Skeletal muscle satellite cell (primary cell): ENCODE measurements around the gene FARS2.
"Not testable (repeated sequence)": the region's sequence is repeated elsewhere in the genome, so short reads cannot be mapped to it uniquely, and the experiment has no call there.

Source experiments
- H3K27me3 ChIP-seq: 2 replicates; pipeline ENCODE4 v1.7.0; 2013; ENCODE audit warnings: low read length; ENCODE audit not compliant: control insufficient read depth, insufficient read depth
- H3K36me3 ChIP-seq: 2 replicates; pipeline ENCODE4 v1.7.0; 2013; ENCODE audit warnings: mild to moderate bottlenecking, control low read depth, low read length; ENCODE audit not compliant: insufficient read depth
- H3K4me1 ChIP-seq: 2 replicates; pipeline ENCODE4 v1.7.0; 2013; ENCODE audit warnings: low read length; ENCODE audit not compliant: control insufficient read depth, insufficient read depth
- H3K4me2 ChIP-seq: 2 replicates; pipeline ENCODE4 v1.7.0; 2013; ENCODE audit warnings: mild to moderate bottlenecking, low read length
- H3K4me3 ChIP-seq: 2 replicates; pipeline ENCODE4 v1.7.0; 2013; ENCODE audit warnings: low read length
- H3K9ac ChIP-seq: 2 replicates; pipeline ENCODE4 v1.7.0; 2013; ENCODE audit warnings: mild to moderate bottlenecking, low read depth, low read length, moderate library complexity
- H3K9me3 ChIP-seq: replicated peaks from 2 replicates; pipeline ENCODE4 v1.7.0; 2013; ENCODE audit warnings: mild to moderate bottlenecking, control low read depth, low read length

The FARS2 gene

DNA sequence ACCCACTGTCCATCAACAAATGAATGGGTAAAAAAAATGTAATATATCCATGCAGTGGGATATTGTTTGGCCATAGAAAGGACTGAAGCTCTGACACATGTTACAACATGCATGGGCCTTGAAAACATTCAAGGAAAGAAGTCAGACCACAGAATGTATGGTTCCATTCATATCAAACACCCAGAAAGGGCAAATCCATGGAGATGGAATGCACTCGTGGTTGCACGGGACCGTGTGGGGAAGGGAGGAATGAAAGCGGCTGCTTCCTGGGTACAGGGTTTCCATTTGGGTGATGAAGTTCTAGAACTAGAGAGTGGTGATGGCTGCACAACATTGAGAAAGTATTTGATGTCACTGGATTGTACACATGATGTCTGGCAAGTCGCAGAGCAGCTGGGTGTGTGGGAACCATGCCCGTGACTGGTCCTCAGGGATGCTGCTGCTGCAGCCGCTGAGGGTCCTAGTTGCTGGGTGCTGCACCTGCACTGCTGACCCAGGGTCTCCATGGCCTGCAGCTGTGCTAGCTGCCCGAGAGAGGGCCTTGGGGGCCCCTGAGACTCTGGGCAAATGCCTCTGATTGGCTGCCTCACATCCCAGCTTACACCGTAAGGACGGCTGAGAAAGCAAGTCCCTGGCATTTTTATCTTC lies 525.1 kb downstream of the FARS2 start:
- Histone ChIP-seq H3K9me3 (no peaks in the 10 kb centered on the region), H3K4me3 (no peak overlapping the region), H3K36me3 (no peaks in the 10 kb centered on the region), H3K27me3 (no peaks in the 10 kb centered on the region), H3K9ac (no peak overlapping the region), H3K4me2 (no peak overlapping the region), H3K4me1 (peaks cover 6% of the 10 kb centered on the region)

GRCh38 chr6:5786969-5787720 lies 525.8 kb downstream of the FARS2 start:
- Histone ChIP-seq H3K4me1 (peaks cover 6% of the 10 kb centered on the region), H3K4me2 (no peak overlapping the region), H3K9me3 (no peaks in the 10 kb centered on the region), H3K36me3 (no peaks in the 10 kb centered on the region), H3K27me3 (no peaks in the 10 kb centered on the region), H3K9ac (no peak overlapping the region), H3K4me3 (no peak overlapping the region)

GRCh38 chr6:5789426-5789825 lies 528.1 kb downstream of the FARS2 start:
- not testable (repeated sequence) for H3K4me2 ChIP-seq, H3K27me3 ChIP-seq, H3K9ac ChIP-seq, H3K36me3 ChIP-seq, H3K4me3 ChIP-seq, H3K4me1 ChIP-seq, H3K9me3 ChIP-seq

- H3K36me3 ChIP-seq, H3K4me2 ChIP-seq, H3K9ac ChIP-seq, H3K4me3 ChIP-seq, H3K27me3 ChIP-seq, H3K9me3 ChIP-seq, H3K4me1 ChIP-seq: not testable (repeated sequence)
Measured at GRCh38 chr6:5796555-5796954, 535.2 kb downstream of the FARS2 start.

- not testable (repeated sequence) for H3K9ac ChIP-seq
Measured at GRCh38 chr6:5806406-5806805, 545.1 kb downstream of the FARS2 start.

GRCh38 chr6:5809450-5809849 lies 548.1 kb downstream of the FARS2 start:
- Histone ChIP-seq H3K9me3 (no peaks in the 10 kb centered on the region), H3K4me1 (no peaks in the 10 kb centered on the region), H3K4me3 (no peak overlapping the region), H3K36me3 (no peaks in the 10 kb centered on the region), H3K9ac (no peak overlapping the region), H3K4me2 (no peak overlapping the region), H3K27me3 (no peaks in the 10 kb centered on the region)

More at GRCh38 chr6:5806406-5806805, 545.1 kb downstream of the FARS2 start:
- H3K27me3 ChIP-seq, H3K4me3 ChIP-seq, H3K36me3 ChIP-seq, H3K4me1 ChIP-seq, H3K4me2 ChIP-seq, H3K9me3 ChIP-seq: not testable (repeated sequence)

- Histone ChIP-seq H3K27me3 (no peaks in the 10 kb centered on the region), H3K4me3 (no peak overlapping the region), H3K4me2 (no peak overlapping the region), H3K4me1 (no peaks in the 10 kb centered on the region), H3K36me3 (no peaks in the 10 kb centered on the region), H3K9ac (no peak overlapping the region), H3K9me3 (no peaks in the 10 kb centered on the region)
Measured at GRCh38 chr6:5811997-5812396, 550.7 kb downstream of the FARS2 start.

GRCh38 chr6:5813625-5814027 lies 552.3 kb downstream of the FARS2 start:
- H3K9me3 ChIP-seq, result no peaks in the 10 kb centered on the region
- no peaks in the 10 kb centered on the region for H3K27me3 ChIP-seq
- H3K4me3 ChIP-seq, result no peak overlapping the region
- H3K36me3 ChIP-seq, result no peaks in the 10 kb centered on the region
- no peak overlapping the region for H3K4me2 ChIP-seq
- H3K9ac ChIP-seq, result no peak overlapping the region
- H3K4me1 ChIP-seq, result no peaks in the 10 kb centered on the region

DNA sequence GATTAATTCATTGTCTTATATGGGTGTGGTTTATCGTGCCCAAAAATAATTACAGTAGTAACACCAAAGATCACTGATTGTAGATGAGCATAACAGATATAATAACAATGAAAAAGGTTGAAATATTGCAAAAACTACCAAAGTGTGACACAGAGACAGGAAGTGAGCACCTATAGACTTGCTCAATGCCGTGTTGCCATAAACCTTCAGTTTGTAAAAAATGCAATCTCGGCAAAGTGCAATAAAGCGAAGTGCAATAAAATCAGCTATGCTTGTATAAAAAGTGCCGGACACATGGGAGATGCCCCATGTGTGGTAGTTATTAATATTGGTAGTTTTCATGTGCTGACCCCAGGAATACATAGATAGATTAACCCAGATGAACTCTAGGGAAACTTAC lies 552.8 kb downstream of the FARS2 start:
- Histone ChIP-seq H3K4me3 (no peak overlapping the region), H3K36me3 (no peaks in the 10 kb centered on the region), H3K27me3 (no peaks in the 10 kb centered on the region), H3K4me1 (no peaks in the 10 kb centered on the region), H3K4me2 (no peak overlapping the region), H3K9me3 (no peaks in the 10 kb centered on the region), H3K9ac (no peak overlapping the region)

GRCh38 chr6:5814901-5815300 lies 553.6 kb downstream of the FARS2 start:
- no peaks in the 10 kb centered on the region for H3K27me3 ChIP-seq

DNA sequence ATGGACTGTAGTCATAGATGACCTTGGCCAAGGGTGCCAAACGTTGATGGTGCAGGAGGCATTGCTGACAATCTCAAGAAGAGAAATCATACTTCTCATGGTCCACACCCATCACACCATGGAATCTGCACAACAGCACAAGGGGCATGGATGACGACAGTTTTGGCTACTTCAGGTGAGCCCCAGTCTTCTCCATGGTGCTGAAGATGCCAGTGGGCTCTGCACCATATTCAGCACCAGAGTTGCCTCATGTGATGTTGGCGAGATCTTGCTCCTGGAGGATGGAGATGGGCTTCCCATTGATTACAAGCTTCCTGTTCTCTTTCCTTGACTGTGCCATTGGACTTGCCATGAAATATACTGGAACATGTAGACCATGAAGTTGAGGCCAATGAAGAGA lies 556.6 kb downstream of the FARS2 start:
- H3K9me3 ChIP-seq, result no peaks in the 10 kb centered on the region
- no peaks in the 10 kb centered on the region for H3K27me3 ChIP-seq
- no peaks in the 10 kb centered on the region for H3K4me1 ChIP-seq
- no peaks in the 10 kb centered on the region for H3K36me3 ChIP-seq
- no peak overlapping the region for H3K9ac ChIP-seq
- no peak overlapping the region for H3K4me3 ChIP-seq
- no peak overlapping the region for H3K4me2 ChIP-seq

More at GRCh38 chr6:5814901-5815300, 553.6 kb downstream of the FARS2 start:
- H3K36me3 ChIP-seq, result no peaks in the 10 kb centered on the region
- H3K9me3 ChIP-seq, result no peaks in the 10 kb centered on the region
- H3K9ac ChIP-seq, result no peak overlapping the region
- no peak overlapping the region for H3K4me2 ChIP-seq
- H3K4me3 ChIP-seq, result no peak overlapping the region
- no peaks in the 10 kb centered on the region for H3K4me1 ChIP-seq

GRCh38 chr6:5818959-5819358 lies 557.6 kb downstream of the FARS2 start:
- H3K4me3 ChIP-seq, result no peak overlapping the region
- H3K9ac ChIP-seq, result no peak overlapping the region
- H3K9me3 ChIP-seq, result no peaks in the 10 kb centered on the region
- H3K4me2 ChIP-seq, result no peak overlapping the region
- H3K4me1 ChIP-seq, result no peaks in the 10 kb centered on the region
- H3K36me3 ChIP-seq, result no peaks in the 10 kb centered on the region
- H3K27me3 ChIP-seq, result no peaks in the 10 kb centered on the region
